Neural progenitor cell (in vitro differentiated cells): ENCODE results near the gene HNRNPA2B1. TPM values are rescaled to one million over a fixed set of nuclear protein-coding genes. Genes with fewer than 3 reads are reported as not detected.

ENCODE experiments used
- DNase-seq: peaks from one replicate; pipeline ENCODE4 v3.0.0-alpha.2; 2016; ENCODE audit warnings: low spot score
- H2AFZ ChIP-seq: fragments of 200-600 bp; sonication (generic); replicated peaks from 2 replicates; pipeline ENCODE4 v1.6.1; 2016; ENCODE audit warnings: antibody characterized with exemption
- H3F3A ChIP-seq: fragments of 200-600 bp; sonication (generic); 2 replicates; pipeline ENCODE4 v1.6.1; 2016; ENCODE audit warnings: antibody characterized with exemption, low read depth
- H3K27ac ChIP-seq: fragments of 200-600 bp; sonication (generic); 2 replicates; pipeline ENCODE4 v1.5.1; 2016; ENCODE audit warnings: mild to moderate bottlenecking
- H3K27me3 ChIP-seq: fragments of 200-600 bp; sonication (generic); 2 replicates; pipeline ENCODE4 v1.6.1; 2016; ENCODE audit warnings: mild to moderate bottlenecking, moderate library complexity
- H3K36me3 ChIP-seq: fragments of 200-600 bp; sonication (generic); 2 replicates; pipeline ENCODE4 v1.5.1; 2016
- H3K4me1 ChIP-seq: fragments of 200-600 bp; sonication (generic); 2 replicates; pipeline ENCODE4 v1.6.1; 2016; ENCODE audit warnings: mixed run types
- H3K4me2 ChIP-seq: fragments of 200-600 bp; sonication (generic); 2 replicates; pipeline ENCODE4 v1.6.1; 2016
- H3K4me3 ChIP-seq: fragments of 200-600 bp; sonication (generic); 2 replicates; pipeline ENCODE4 v1.5.1; 2016
- H3K79me2 ChIP-seq: fragments of 200-600 bp; sonication (generic); 2 replicates; pipeline ENCODE4 v1.6.1; 2016; ENCODE audit warnings: low read depth
- H3K9ac ChIP-seq: fragments of 200-600 bp; sonication (generic); 2 replicates; pipeline ENCODE4 v1.6.1; 2016
- H3K9me3 ChIP-seq: fragments of 200-600 bp; sonication (generic); 2 replicates; pipeline ENCODE4 v1.5.1; 2016; ENCODE audit warnings: low read depth
- H4K20me1 ChIP-seq: fragments of 200-600 bp; sonication (generic); 2 replicates; pipeline ENCODE4 v1.6.1; 2016; ENCODE audit warnings: low read depth
- H3K27ac Mint-ChIP-seq: 3 replicates; pipeline ENCODE4 v1.8.0; 2021; ENCODE audit warnings: mixed read lengths
- H3K27me3 Mint-ChIP-seq: 2 replicates; pipeline ENCODE4 v1.8.0; 2022; ENCODE audit warnings: low read depth, mild to moderate bottlenecking, inconsistent platforms, moderate library complexity, mixed read lengths; ENCODE audit not compliant: insufficient read depth
- H3K36me3 Mint-ChIP-seq: 3 replicates; pipeline ENCODE4 v1.8.0; 2021; ENCODE audit warnings: mixed read lengths
- H3K4me1 Mint-ChIP-seq: 3 replicates; pipeline ENCODE4 v1.8.0; 2021; ENCODE audit warnings: mixed read lengths
- H3K4me3 Mint-ChIP-seq: 3 replicates; pipeline ENCODE4 v1.8.0; 2021; ENCODE audit warnings: mild to moderate bottlenecking, moderate library complexity, mixed read lengths
- H3K9me3 Mint-ChIP-seq: 3 replicates; pipeline ENCODE4 v1.8.0; 2020; ENCODE audit warnings: mixed read lengths
- EZH2 ChIP-seq: fragments of 200-600 bp; sonication (generic); IDR thresholded peaks from 2 replicates; pipeline ENCODE4 v1.6.1; 2017; ENCODE audit warnings: antibody characterized with exemption, mild to moderate bottlenecking, moderate library complexity
- EZH2phosphoT487 ChIP-seq: fragments of 200-600 bp; sonication (generic); IDR thresholded peaks from 2 replicates; pipeline ENCODE4 v1.6.1; 2017; ENCODE audit warnings: antibody characterized with exemption
- total RNA-seq: library from RNA; depleted of rRNA; stranded (reverse); fragments of >200 nt; gene quantifications from 2 replicates; pipeline ENCODE4 v1.2.3, GENCODE V29; 2015; ENCODE audit warnings: low replicate concordance
- TF ChIP-seq, protein P1 (sequence below): fragments of 200-600 bp; sonication (generic); IDR thresholded peaks from 2 replicates; pipeline ENCODE4 v1.5.1; 2017; ENCODE audit warnings: antibody characterized with exemption, mild to moderate bottlenecking

Gene HNRNPA2B1
- total RNA-seq, 1 donor from 2014 or later = 601 TPM

GRCh38 chr7:26191974-26192479 is 8.5 kb downstream of the HNRNPA2B1 start:
- no peak for DNase-seq
- Histone ChIP-seq H3K36me3 (peaks cover 70% of the 10 kb centered on the region), H4K20me1 (peaks cover 100% of the 10 kb centered on the region), H3K9me3 (no peaks in the 10 kb centered on the region), H3K9ac (no peak overlapping the region), H3F3A (peaks cover 98% of the 10 kb centered on the region), H3K27me3 (no peaks in the 10 kb centered on the region), H2AFZ (no peak overlapping the region), H3K4me2 (no peak overlapping the region), H3K4me3 (no peak overlapping the region), H3K79me2 (peaks cover 91% of the 10 kb centered on the region), H3K4me1 (peaks cover 36% of the 10 kb centered on the region), H3K27ac (peak overlapping the region; percentile 59)
- no peak overlapping the region for H3K27ac Mint-ChIP-seq
- H3K9me3 Mint-ChIP-seq = no peaks in the 10 kb centered on the region
- TF ChIP-seq EZH2 = no peak
- TF ChIP-seq, protein P1, sequence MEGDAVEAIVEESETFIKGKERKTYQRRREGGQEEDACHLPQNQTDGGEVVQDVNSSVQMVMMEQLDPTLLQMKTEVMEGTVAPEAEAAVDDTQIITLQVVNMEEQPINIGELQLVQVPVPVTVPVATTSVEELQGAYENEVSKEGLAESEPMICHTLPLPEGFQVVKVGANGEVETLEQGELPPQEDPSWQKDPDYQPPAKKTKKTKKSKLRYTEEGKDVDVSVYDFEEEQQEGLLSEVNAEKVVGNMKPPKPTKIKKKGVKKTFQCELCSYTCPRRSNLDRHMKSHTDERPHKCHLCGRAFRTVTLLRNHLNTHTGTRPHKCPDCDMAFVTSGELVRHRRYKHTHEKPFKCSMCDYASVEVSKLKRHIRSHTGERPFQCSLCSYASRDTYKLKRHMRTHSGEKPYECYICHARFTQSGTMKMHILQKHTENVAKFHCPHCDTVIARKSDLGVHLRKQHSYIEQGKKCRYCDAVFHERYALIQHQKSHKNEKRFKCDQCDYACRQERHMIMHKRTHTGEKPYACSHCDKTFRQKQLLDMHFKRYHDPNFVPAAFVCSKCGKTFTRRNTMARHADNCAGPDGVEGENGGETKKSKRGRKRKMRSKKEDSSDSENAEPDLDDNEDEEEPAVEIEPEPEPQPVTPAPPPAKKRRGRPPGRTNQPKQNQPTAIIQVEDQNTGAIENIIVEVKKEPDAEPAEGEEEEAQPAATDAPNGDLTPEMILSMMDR = no peak
- no peak for TF ChIP-seq EZH2phosphoT487
- H3K27me3 Mint-ChIP-seq = peaks cover 12% of the 10 kb centered on the region
- H3K4me1 Mint-ChIP-seq = peaks cover 55% of the 10 kb centered on the region
- H3K4me3 Mint-ChIP-seq = peak overlapping the region; percentile 14
- H3K36me3 Mint-ChIP-seq = peaks cover 80% of the 10 kb centered on the region

DNA sequence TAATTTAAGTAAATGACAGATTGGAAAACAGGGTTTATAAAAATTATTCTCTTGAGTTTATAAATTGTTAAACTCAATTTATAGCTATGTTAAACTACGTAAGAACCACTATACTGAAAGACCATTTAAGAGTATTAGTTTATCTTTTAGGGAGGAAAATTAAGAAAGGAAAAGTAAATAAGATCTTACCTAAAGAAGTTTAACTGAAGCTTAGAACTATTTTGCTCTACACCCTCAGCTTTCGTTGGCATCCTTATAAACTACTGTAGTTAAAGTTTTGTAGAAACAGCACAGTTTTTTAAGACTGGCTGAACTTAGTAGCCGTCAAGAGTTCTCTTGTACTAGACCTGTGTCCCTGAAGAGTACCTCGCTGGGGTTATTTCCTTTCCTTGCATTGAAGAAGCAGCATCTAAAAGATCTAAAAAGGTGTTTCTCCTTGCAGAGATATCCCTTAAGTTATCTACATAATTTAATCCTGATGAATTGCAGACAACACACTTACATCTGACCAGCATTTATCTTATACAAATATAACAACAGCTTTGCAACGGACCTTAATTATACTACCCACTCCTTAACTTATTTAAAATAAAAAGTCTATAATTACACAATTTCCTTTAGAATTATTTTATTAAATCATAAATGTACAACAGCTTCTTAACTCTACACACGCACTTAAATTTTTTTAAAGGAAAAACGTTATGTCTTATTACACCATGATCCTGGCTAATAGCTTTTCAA is 9.1 kb downstream of the HNRNPA2B1 start:
- H3K27me3 Mint-ChIP-seq = peaks cover 12% of the 10 kb centered on the region
- peak overlapping the region; percentile 59 for H3K27ac ChIP-seq
- no peak overlapping the region for H3K9ac ChIP-seq

DNA sequence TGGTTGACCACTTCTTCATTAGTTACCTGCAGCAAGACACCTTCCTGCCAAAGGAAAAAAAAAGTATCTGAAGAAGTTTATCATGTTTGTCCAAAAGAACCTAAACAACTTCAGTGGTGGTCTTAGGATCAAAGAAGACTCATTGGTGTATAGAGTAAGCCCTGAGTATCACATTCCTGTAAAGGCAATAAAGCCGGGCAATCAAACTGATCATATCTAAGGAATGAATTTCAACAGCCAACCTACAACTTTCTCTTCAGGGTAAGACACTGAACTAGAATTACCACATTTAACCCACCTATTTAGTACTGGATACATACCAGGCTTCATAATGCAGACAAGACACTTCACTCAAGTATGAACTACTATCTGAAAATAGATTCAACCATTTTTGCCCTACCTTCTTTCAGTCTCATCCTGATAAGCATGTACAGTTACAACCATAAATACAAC is 10.1 kb downstream of the HNRNPA2B1 start:
- no peak overlapping the region for H3K9ac ChIP-seq
- H3K27ac ChIP-seq = peak overlapping the region; percentile 59
- Mint-ChIP-seq H3K9me3 (no peaks in the 10 kb centered on the region), H3K27me3 (peaks cover 12% of the 10 kb centered on the region), H3K4me1 (peaks cover 42% of the 10 kb centered on the region), H3K36me3 (peaks cover 72% of the 10 kb centered on the region), H3K27ac (no peak overlapping the region), H3K4me3 (no peak overlapping the region)
- H3K27me3 ChIP-seq = no peaks in the 10 kb centered on the region
- peaks cover 54% of the 10 kb centered on the region for H3K36me3 ChIP-seq
- no peak overlapping the region for H3K4me3 ChIP-seq
- H3K4me1 ChIP-seq = peaks cover 20% of the 10 kb centered on the region
- H3K79me2 ChIP-seq = peaks cover 77% of the 10 kb centered on the region
- peaks cover 98% of the 10 kb centered on the region for H3F3A ChIP-seq
- no peak overlapping the region for H2AFZ ChIP-seq
- no peak overlapping the region for H3K4me2 ChIP-seq
- peaks cover 89% of the 10 kb centered on the region for H4K20me1 ChIP-seq
- no peak for TF ChIP-seq EZH2phosphoT487
- TF ChIP-seq, protein P1 = no peak
- TF ChIP-seq EZH2 = no peak
- DNase-seq = no peak
- H3K9me3 ChIP-seq = no peaks in the 10 kb centered on the region

More for the DNA sequence above, 9.1 kb downstream of the HNRNPA2B1 start:
- Histone ChIP-seq H3F3A (peaks cover 98% of the 10 kb centered on the region), H3K4me2 (no peak overlapping the region), H3K9me3 (no peaks in the 10 kb centered on the region), H4K20me1 (peaks cover 95% of the 10 kb centered on the region), H3K27me3 (no peaks in the 10 kb centered on the region), H3K4me3 (no peak overlapping the region), H3K79me2 (peaks cover 86% of the 10 kb centered on the region), H3K36me3 (peaks cover 63% of the 10 kb centered on the region), H2AFZ (no peak overlapping the region), H3K4me1 (peaks cover 30% of the 10 kb centered on the region)
- no peak overlapping the region for H3K27ac Mint-ChIP-seq
- DNase-seq = no peak
- no peaks in the 10 kb centered on the region for H3K9me3 Mint-ChIP-seq
- no peak overlapping the region for H3K4me3 Mint-ChIP-seq
- H3K36me3 Mint-ChIP-seq = peaks cover 75% of the 10 kb centered on the region
- H3K4me1 Mint-ChIP-seq = peaks cover 49% of the 10 kb centered on the region
- no peak for TF ChIP-seq EZH2

DNA sequence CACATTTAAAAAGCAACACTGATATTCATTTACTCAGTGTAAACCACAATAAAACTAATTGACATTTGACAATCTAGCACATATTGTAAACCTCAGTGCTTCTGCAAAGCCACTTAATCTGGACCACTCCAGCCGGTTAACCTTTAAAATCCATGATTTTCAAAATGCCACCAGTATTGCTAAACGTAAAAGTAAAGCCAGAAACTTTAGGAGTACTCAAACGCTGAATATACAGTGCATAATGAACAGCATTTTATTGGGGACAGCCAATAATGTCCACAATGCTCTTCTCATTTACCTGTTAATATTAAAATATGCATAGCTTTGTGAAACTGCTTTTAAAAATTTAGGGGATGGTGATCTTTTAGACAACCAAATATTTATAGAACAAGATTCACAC is 10.8 kb downstream of the HNRNPA2B1 start:
- Mint-ChIP-seq H3K9me3 (no peaks in the 10 kb centered on the region), H3K27ac (no peak overlapping the region), H3K4me1 (peaks cover 40% of the 10 kb centered on the region), H3K27me3 (peaks cover 10% of the 10 kb centered on the region), H3K36me3 (peaks cover 75% of the 10 kb centered on the region), H3K4me3 (no peak overlapping the region)
- DNase-seq = no peak
- Histone ChIP-seq H3K27me3 (no peaks in the 10 kb centered on the region), H3K79me2 (peaks cover 69% of the 10 kb centered on the region), H3K27ac (peak overlapping the region; percentile 59), H3F3A (peaks cover 100% of the 10 kb centered on the region), H3K4me3 (no peak overlapping the region), H2AFZ (no peak overlapping the region), H3K9ac (no peak overlapping the region), H3K9me3 (no peaks in the 10 kb centered on the region), H4K20me1 (peaks cover 88% of the 10 kb centered on the region), H3K4me2 (no peak overlapping the region), H3K4me1 (peaks cover 15% of the 10 kb centered on the region), H3K36me3 (peaks cover 49% of the 10 kb centered on the region)
- TF ChIP-seq EZH2phosphoT487 (no peak), EZH2 (no peak)
- TF ChIP-seq, protein P1 = no peak
